ENCODE results near the gene CCDC7.
"Not testable (repeated sequence)": the region's sequence is repeated elsewhere in the genome, so short reads cannot be mapped to it uniquely, and the experiment has no call there.

- TF ChIP-seq CTCF (IDR thresholded peaks at IDR 0.05; ENCODE audit: poor library complexity); EZH2 (IDR thresholded peaks at IDR 0.05; ENCODE audit: borderline replicate concordance): not testable (repeated sequence)
These were observed 54.2 kb downstream of the CCDC7 start for GRCh38 chr10:32500136-32500535.
